Measurements from ENCODE around the gene SLC17A8. TPM values are rescaled to one million over a fixed set of nuclear protein-coding genes. Genes with fewer than 3 reads are reported as not detected.

The SLC17A8 gene
- total and polyA plus RNA-seq, 2 donors from 2014 or later, result 0.09 to 0.16 TPM

- Histone ChIP-seq H3K27ac (ENCODE audit: low read depth in 2 of 2, low read length in 2 of 2) (no peak overlapping the region), H3K4me3 (ENCODE audit: low read length in 3 of 3) (no peak overlapping the region), H3K9me3 (ENCODE audit: control insufficient read depth in 2 of 3, insufficient read depth in 1 of 3, low read length in 3 of 3) (no peaks in the 10 kb centered on the region), H3K36me3 (ENCODE audit: control insufficient read depth in 2 of 3, insufficient read depth in 3 of 3, low read length in 3 of 3) (no peaks in the 10 kb centered on the region), H3K4me1 (ENCODE audit: control insufficient read depth in 2 of 3, insufficient read depth in 2 of 3, low read depth in 1 of 3, low read length in 3 of 3) (no peaks in the 10 kb centered on the region), H3K27me3 (ENCODE audit: control insufficient read depth, insufficient read depth, low read length) (no peaks in the 10 kb centered on the region), H3K9ac (ENCODE audit: low read length in 3 of 3) (no peak overlapping the region)
- TF ChIP-seq CTCF (IDR thresholded peaks at IDR 0.05; ENCODE audit: borderline replicate concordance, extremely low read depth, insufficient read depth), result no peak
- FAIRE-seq (no peak), DNase-seq (no peak)
- intact Hi-C loops (cut with DNase I), result no loop called here
Observed at GRCh38 chr12:100455896-100456295, 99.0 kb downstream of the SLC17A8 start.

GRCh38 chr12:100458191-100458590, 101.3 kb downstream of the SLC17A8 start:
- FAIRE-seq (no peak), DNase-seq (no peak)
- Histone ChIP-seq H3K27ac (ENCODE audit: low read depth in 2 of 2, low read length in 2 of 2) (no peak overlapping the region), H3K36me3 (ENCODE audit: control insufficient read depth in 2 of 3, insufficient read depth in 3 of 3, low read length in 3 of 3) (no peaks in the 10 kb centered on the region), H3K9me3 (ENCODE audit: control insufficient read depth in 2 of 3, insufficient read depth in 1 of 3, low read length in 3 of 3) (no peaks in the 10 kb centered on the region), H3K4me3 (ENCODE audit: low read length in 3 of 3) (no peak overlapping the region), H3K4me1 (ENCODE audit: control insufficient read depth in 2 of 3, insufficient read depth in 2 of 3, low read depth in 1 of 3, low read length in 3 of 3) (no peaks in the 10 kb centered on the region), H3K27me3 (ENCODE audit: control insufficient read depth, insufficient read depth, low read length) (no peaks in the 10 kb centered on the region), H3K9ac (ENCODE audit: low read length in 3 of 3) (no peak overlapping the region)
- TF ChIP-seq CTCF (IDR thresholded peaks at IDR 0.05; ENCODE audit: borderline replicate concordance, extremely low read depth, insufficient read depth), result no peak
- intact Hi-C loops (cut with DNase I), result no loop called here

GRCh38 chr12:100460702-100461101, 103.8 kb downstream of the SLC17A8 start:
- no peak for FAIRE-seq
- Histone ChIP-seq H3K9ac (ENCODE audit: low read length in 3 of 3) (no peak overlapping the region), H3K36me3 (ENCODE audit: control insufficient read depth in 2 of 3, insufficient read depth in 3 of 3, low read length in 3 of 3) (no peaks in the 10 kb centered on the region), H3K27me3 (ENCODE audit: control insufficient read depth, insufficient read depth, low read length) (no peaks in the 10 kb centered on the region), H3K9me3 (ENCODE audit: control insufficient read depth in 2 of 3, insufficient read depth in 1 of 3, low read length in 3 of 3) (no peaks in the 10 kb centered on the region), H3K27ac (ENCODE audit: low read depth in 2 of 2, low read length in 2 of 2) (no peak overlapping the region), H3K4me1 (ENCODE audit: control insufficient read depth in 2 of 3, insufficient read depth in 2 of 3, low read depth in 1 of 3, low read length in 3 of 3) (no peaks in the 10 kb centered on the region), H3K4me3 (ENCODE audit: low read length in 3 of 3) (no peak overlapping the region)
- TF ChIP-seq CTCF (IDR thresholded peaks at IDR 0.05; ENCODE audit: borderline replicate concordance, extremely low read depth, insufficient read depth), result no peak
- intact Hi-C loops (cut with DNase I), result no loop called here
- peak in 1 of 5 donors; percentile 6 for DNase-seq

- no peaks in the 10 kb centered on the region for H3K4me1 ChIP-seq (ENCODE audit: control insufficient read depth in 2 of 3, insufficient read depth in 2 of 3, low read depth in 1 of 3, low read length in 3 of 3)
- no peak overlapping the region for H3K4me3 ChIP-seq (ENCODE audit: low read length in 3 of 3)
- intact Hi-C loops (cut with DNase I), result no loop called here
- H3K27me3 ChIP-seq (ENCODE audit: control insufficient read depth, insufficient read depth, low read length), result no peaks in the 10 kb centered on the region
- no peak for FAIRE-seq
- H3K36me3 ChIP-seq (ENCODE audit: control insufficient read depth in 2 of 3, insufficient read depth in 3 of 3, low read length in 3 of 3), result no peaks in the 10 kb centered on the region
- no peak overlapping the region for H3K27ac ChIP-seq (ENCODE audit: low read depth in 2 of 2, low read length in 2 of 2)
- H3K9ac ChIP-seq (ENCODE audit: low read length in 3 of 3), result no peak overlapping the region
- H3K9me3 ChIP-seq (ENCODE audit: control insufficient read depth in 2 of 3, insufficient read depth in 1 of 3, low read length in 3 of 3), result no peaks in the 10 kb centered on the region
- TF ChIP-seq CTCF (IDR thresholded peaks at IDR 0.05; ENCODE audit: borderline replicate concordance, extremely low read depth, insufficient read depth), result no peak
- DNase-seq, result no peak
Observed at GRCh38 chr12:100461330-100461973, 104.6 kb downstream of the SLC17A8 start.
